Measurements from ENCODE around the gene CKAP2L. TPM values are rescaled to one million over a fixed set of nuclear protein-coding genes. Genes with fewer than 3 reads are reported as not detected.

Gene CKAP2L
- total RNA-seq, 3 donors from 2014 or later (not counting 1 experiment from before 2014, with no cell fraction given): 1.2 to 3.4 (median 1.2) TPM

DNA sequence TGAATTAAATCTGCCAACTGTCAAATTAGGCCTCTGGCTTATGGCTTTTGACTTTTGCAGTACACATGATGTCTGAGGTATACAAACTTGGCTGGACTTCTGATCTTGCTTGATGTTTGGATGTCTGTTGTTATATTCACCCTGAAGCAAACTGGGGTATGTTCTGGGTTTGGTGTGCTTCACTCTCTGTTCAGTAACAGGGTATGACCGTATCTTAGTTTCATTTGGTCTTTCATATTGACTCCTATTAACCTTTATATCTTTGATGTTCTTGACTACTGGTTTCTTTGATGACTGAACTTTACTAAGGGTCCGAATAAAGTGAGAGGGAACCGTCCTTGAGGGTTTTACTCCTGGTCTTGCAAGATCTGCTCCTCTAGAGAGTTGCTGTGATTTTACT, 8.2 kb downstream of the CKAP2L start:
- intact Hi-C loops (cut with micrococcal nuclease): no loop called here
- Mint-ChIP-seq H3K9me3 (no peaks in the 10 kb centered on the region), H3K4me3 (no peak overlapping the region), H3K36me3 (no peaks in the 10 kb centered on the region), H3K27ac (peak overlapping the region; percentile 4 to 68), H3K4me1 (peaks cover 8 to 16% of the 10 kb centered on the region in 2 donors), H3K27me3 (ENCODE audit: low read depth in 2 of 2) (no peaks in the 10 kb centered on the region)
- Histone ChIP-seq H3K4me3 (ENCODE audit: low read length) (no peak overlapping the region), H3K27me3 (ENCODE audit: control insufficient read depth, insufficient read depth, low read length) (no peaks in the 10 kb centered on the region), H3K36me3 (ENCODE audit: control insufficient read depth, insufficient read depth, low read length) (no peaks in the 10 kb centered on the region), H3K4me1 (ENCODE audit: control insufficient read depth, insufficient read depth, low read length) (no peaks in the 10 kb centered on the region), H3K9me3 (ENCODE audit: control insufficient read depth, insufficient read depth, low read length) (no peaks in the 10 kb centered on the region), H3K27ac (ENCODE audit: low read length) (no peak overlapping the region)
- TF ChIP-seq CTCF (IDR thresholded peaks at IDR 0.05): no peak
- no peak for ATAC-seq
- DNase-seq: no peak
- WGBS (ENCODE audit: insufficient coverage): 100% methylated on average over 2 of the region's 3 CpGs

- H3K36me3 ChIP-seq (ENCODE audit: control insufficient read depth, insufficient read depth, low read length): no peaks in the 10 kb centered on the region
- H3K9me3 Mint-ChIP-seq: no peaks in the 10 kb centered on the region
- peaks cover 11 to 18% of the 10 kb centered on the region in 2 donors for H3K4me1 Mint-ChIP-seq
- intact Hi-C loops (cut with micrococcal nuclease): no loop called here
- ATAC-seq (peak in 2 of 3 donors; percentile 47 to 81), DNase-seq (no peak)
- H3K27me3 ChIP-seq (ENCODE audit: control insufficient read depth, insufficient read depth, low read length): no peaks in the 10 kb centered on the region
- H3K27ac ChIP-seq (ENCODE audit: low read length): no peak overlapping the region
- no peak for TF ChIP-seq CTCF (IDR thresholded peaks at IDR 0.05)
- 73% methylated on average over 3 of the region's 4 CpGs for WGBS (ENCODE audit: insufficient coverage)
- H3K4me1 ChIP-seq (ENCODE audit: control insufficient read depth, insufficient read depth, low read length): no peaks in the 10 kb centered on the region
- H3K27me3 Mint-ChIP-seq (ENCODE audit: low read depth in 2 of 2): no peaks in the 10 kb centered on the region
- H3K4me3 Mint-ChIP-seq: peak overlapping the region; percentile 40
- H3K9me3 ChIP-seq (ENCODE audit: control insufficient read depth, insufficient read depth, low read length): no peaks in the 10 kb centered on the region
- no peaks in the 10 kb centered on the region for H3K36me3 Mint-ChIP-seq
- H3K4me3 ChIP-seq (ENCODE audit: low read length): no peak overlapping the region
- peak overlapping the region; percentile 4 to 68 for H3K27ac Mint-ChIP-seq
Observed at GRCh38 chr2:112755444-112755843, 9.0 kb downstream of the CKAP2L start.

- Mint-ChIP-seq H3K4me1 (peaks cover 18 to 27% of the 10 kb centered on the region in 2 donors), H3K4me3 (no peak overlapping the region), H3K27me3 (ENCODE audit: low read depth in 2 of 2) (no peaks in the 10 kb centered on the region), H3K9me3 (no peaks in the 10 kb centered on the region), H3K36me3 (no peaks in the 10 kb centered on the region), H3K27ac (peak overlapping the region in 1 of 2 donors; percentile 4)
- WGBS (ENCODE audit: insufficient coverage): 94% methylated on average over 1 of the region's 1 CpG
- no peaks in the 10 kb centered on the region for H3K27me3 ChIP-seq (ENCODE audit: control insufficient read depth, insufficient read depth, low read length)
- no peak for TF ChIP-seq CTCF (IDR thresholded peaks at IDR 0.05)
- no peak overlapping the region for H3K27ac ChIP-seq (ENCODE audit: low read length)
- intact Hi-C loops (cut with micrococcal nuclease): no loop called here
- DNase-seq (no peak), ATAC-seq (peak in 1 of 3 donors; percentile 53)
- peaks cover 9% of the 10 kb centered on the region for H3K4me1 ChIP-seq (ENCODE audit: control insufficient read depth, insufficient read depth, low read length)
- no peak overlapping the region for H3K4me3 ChIP-seq (ENCODE audit: low read length)
- H3K36me3 ChIP-seq (ENCODE audit: control insufficient read depth, insufficient read depth, low read length): no peaks in the 10 kb centered on the region
- H3K9me3 ChIP-seq (ENCODE audit: control insufficient read depth, insufficient read depth, low read length): no peaks in the 10 kb centered on the region
Observed at GRCh38 chr2:112754564-112754963, 9.8 kb downstream of the CKAP2L start.

GRCh38 chr2:112752667-112753066, 11.7 kb downstream of the CKAP2L start:
- H3K27ac Mint-ChIP-seq: peak overlapping the region in 1 of 2 donors; percentile 53
- intact Hi-C loops (cut with micrococcal nuclease): no loop called here
- H3K9me3 Mint-ChIP-seq: no peaks in the 10 kb centered on the region
- Histone ChIP-seq H3K27me3 (ENCODE audit: control insufficient read depth, insufficient read depth, low read length) (no peaks in the 10 kb centered on the region), H3K4me3 (ENCODE audit: low read length) (no peak overlapping the region), H3K4me1 (ENCODE audit: control insufficient read depth, insufficient read depth, low read length) (peaks cover 9% of the 10 kb centered on the region), H3K36me3 (ENCODE audit: control insufficient read depth, insufficient read depth, low read length) (no peaks in the 10 kb centered on the region), H3K9me3 (ENCODE audit: control insufficient read depth, insufficient read depth, low read length) (no peaks in the 10 kb centered on the region), H3K27ac (ENCODE audit: low read length) (no peak overlapping the region)
- 66% methylated on average over 4 of the region's 4 CpGs for WGBS (ENCODE audit: insufficient coverage)
- H3K4me1 Mint-ChIP-seq: peaks cover 18 to 27% of the 10 kb centered on the region in 2 donors
- H3K4me3 Mint-ChIP-seq: no peak overlapping the region
- DNase-seq: no peak
- ATAC-seq: no peak
- no peaks in the 10 kb centered on the region for H3K36me3 Mint-ChIP-seq
- H3K27me3 Mint-ChIP-seq (ENCODE audit: low read depth in 2 of 2): no peaks in the 10 kb centered on the region
- TF ChIP-seq CTCF (IDR thresholded peaks at IDR 0.05): no peak

All from natural killer cell (primary cell).